Liver (tissue), 9 donors: ENCODE results near the gene TMEM120A. TPM values are rescaled to one million over a fixed set of nuclear protein-coding genes. Genes with fewer than 3 reads are reported as not detected.
A peak's percentile ranks its signal among the peaks of the same experiment; 100 is the strongest.

Experiments used
- DNase-seq: peaks from one replicate; pipeline ENCODE4 v3.0.0-alpha.2; 2017; ENCODE audit warnings: low spot score
- H3K27ac ChIP-seq, 2 donors: one replicate each; pipeline ENCODE4 v1.7.0; 2013; ENCODE audit warnings: inconsistent platforms in 2 of 2, low read length in 2 of 2, control low read depth in 1 of 2, low read depth in 1 of 2, mild to moderate bottlenecking in 1 of 2
- H3K27me3 ChIP-seq, 4 donors: one replicate each; pipeline versions ENCODE4 v1.6.1 to v1.7.0; 2013; ENCODE audit warnings: low read length in 3 of 4, inconsistent platforms in 1 of 4, mild to moderate bottlenecking in 1 of 4, moderate library complexity in 1 of 4; ENCODE audit not compliant: control insufficient read depth in 4 of 4, insufficient read depth in 4 of 4
- H3K36me3 ChIP-seq, 4 donors: one replicate each; pipeline versions ENCODE4 v1.6.1 to v1.7.0; 2013; ENCODE audit warnings: low read length in 3 of 4, mild to moderate bottlenecking in 3 of 4, low read depth in 1 of 4, moderate library complexity in 1 of 4; ENCODE audit not compliant: control insufficient read depth in 4 of 4, insufficient read depth in 3 of 4
- H3K4me1 ChIP-seq, 4 donors: one replicate each; pipeline versions ENCODE4 v1.6.1 to v1.7.0; 2013; ENCODE audit warnings: low read length in 3 of 4, mild to moderate bottlenecking in 3 of 4, moderate library complexity in 1 of 4; ENCODE audit not compliant: control insufficient read depth in 4 of 4, insufficient read depth in 4 of 4
- H3K4me3 ChIP-seq, 3 donors: one replicate each; pipeline versions ENCODE4 v1.6.1 to v1.7.0; 2013; ENCODE audit warnings: low read length in 3 of 3, control low read depth in 1 of 3, low read depth in 1 of 3, mild to moderate bottlenecking in 1 of 3
- H3K9ac ChIP-seq, 2 donors: one replicate each; pipeline ENCODE4 v1.7.0; 2013; ENCODE audit warnings: low read length in 2 of 2, mild to moderate bottlenecking in 2 of 2, moderate library complexity in 2 of 2, control low read depth in 1 of 2, low read depth in 1 of 2
- H3K9me3 ChIP-seq, 4 donors: one replicate each; pipeline versions ENCODE4 v1.6.1 to v1.7.0; 2013; ENCODE audit warnings: low read length in 3 of 4; ENCODE audit not compliant: control insufficient read depth in 4 of 4
- CTCF ChIP-seq: fragments of 150-350 bp; IDR thresholded peaks from 2 replicates; pipeline ENCODE4 v1.5.1; 2017; ENCODE audit warnings: improper control_type of control experiment, low read depth, low read length; ENCODE audit not compliant: missing input control
- EGR1 ChIP-seq, 2 donors: IDR thresholded peaks; 2 replicates each; pipeline ENCODE4 v1.6.1; 2016 to 2018; ENCODE audit warnings: antibody characterized with exemption in 2 of 2, low read depth in 2 of 2
- FOXA1 ChIP-seq: IDR thresholded peaks from 2 replicates; pipeline ENCODE4 v1.6.1; 2016; ENCODE audit warnings: antibody characterized with exemption
- GABPA ChIP-seq, 2 donors: IDR thresholded peaks in 1 of 2; conservative IDR thresholded peaks in 1 of 2; 2 replicates each; pipeline ENCODE4 v1.6.1; 2016; ENCODE audit warnings: antibody characterized with exemption in 2 of 2, mild to moderate bottlenecking in 1 of 2, moderate library complexity in 1 of 2
- HNF4A ChIP-seq, 2 donors: conservative IDR thresholded peaks; 2 replicates each; pipeline ENCODE4 v1.6.1; 2016; ENCODE audit warnings: antibody characterized with exemption in 2 of 2, mild to moderate bottlenecking in 2 of 2
- HNF4G ChIP-seq: IDR thresholded peaks from 2 replicates; pipeline ENCODE4 v1.6.1; 2016; ENCODE audit warnings: antibody characterized with exemption
- JUND ChIP-seq, 2 donors: IDR thresholded peaks; 2 replicates each; pipeline ENCODE4 v1.6.1; 2016; ENCODE audit warnings: antibody characterized with exemption in 2 of 2
- RAD21 ChIP-seq, 2 donors: IDR thresholded peaks; 2 replicates each; pipeline ENCODE4 v1.6.1; 2016; ENCODE audit warnings: antibody characterized with exemption in 2 of 2, mild to moderate bottlenecking in 2 of 2
- RXRA ChIP-seq, 2 donors: IDR thresholded peaks; 2 replicates each; pipeline ENCODE4 v1.6.1; 2017 to 2018; ENCODE audit warnings: antibody characterized with exemption in 2 of 2, mild to moderate bottlenecking in 1 of 2
- SP1 ChIP-seq: IDR thresholded peaks from 2 replicates; pipeline ENCODE4 v1.6.1; 2018; ENCODE audit warnings: antibody characterized with exemption, mild to moderate bottlenecking
- TAF1 ChIP-seq: conservative IDR thresholded peaks from 2 replicates; pipeline ENCODE4 v1.6.1; 2016; ENCODE audit warnings: antibody characterized with exemption, mild to moderate bottlenecking
- YY1 ChIP-seq: IDR thresholded peaks from 2 replicates; pipeline ENCODE4 v1.6.1; 2016; ENCODE audit warnings: antibody characterized with exemption, mild to moderate bottlenecking
- ZBTB33 ChIP-seq: IDR thresholded peaks from 2 replicates; pipeline ENCODE4 v1.6.1; 2016; ENCODE audit warnings: antibody characterized with exemption
- WGBS: extraction: QIAGEN DNeasy Blood & Tissue Kit; methylation state at CpG from one replicate; pipeline ENCODE4 v1.1.7; 2013; 5-methylcytosine and 5-hydroxymethylcytosine counted together
- polyA plus RNA-seq, 2 donors: library from polyadenylated mRNA; stranded (reverse) in 1 of 2; unstranded in 1 of 2; fragments of 200-250 nt in 1 of 2; fragments of >200 nt in 1 of 2; fragmentation: Nextera tagmentation in 1 of 2; extraction: Ambion mirVana in 1 of 2; gene quantifications; one replicate each; pipeline versions ENCODE4 v1.2.1 to v1.2.3, GENCODE V29; 2013 to 2015
- total RNA-seq, 2 donors: library from RNA; depleted of rRNA; stranded (reverse); fragments of >200 nt; gene quantifications; one replicate each; pipeline ENCODE4 v1.2.3, GENCODE V29; 2014
- TF ChIP-seq, protein P1 (sequence below): IDR thresholded peaks from 2 replicates; pipeline ENCODE4 v1.6.1; 2016; ENCODE audit warnings: antibody characterized with exemption
- TF ChIP-seq, protein P2 (sequence below): IDR thresholded peaks from 2 replicates; pipeline ENCODE4 v1.6.1; 2016; ENCODE audit warnings: antibody characterized with exemption
- donor health status: healthy.
- donor health status: healthy.
- donor health status: healthy.
- donor health status: healthy.
- donor health status: healthy.

Gene TMEM120A
- total and polyA plus RNA-seq, 4 donors = 18.7 to 73.9 (median 32.1) TPM

DNA sequence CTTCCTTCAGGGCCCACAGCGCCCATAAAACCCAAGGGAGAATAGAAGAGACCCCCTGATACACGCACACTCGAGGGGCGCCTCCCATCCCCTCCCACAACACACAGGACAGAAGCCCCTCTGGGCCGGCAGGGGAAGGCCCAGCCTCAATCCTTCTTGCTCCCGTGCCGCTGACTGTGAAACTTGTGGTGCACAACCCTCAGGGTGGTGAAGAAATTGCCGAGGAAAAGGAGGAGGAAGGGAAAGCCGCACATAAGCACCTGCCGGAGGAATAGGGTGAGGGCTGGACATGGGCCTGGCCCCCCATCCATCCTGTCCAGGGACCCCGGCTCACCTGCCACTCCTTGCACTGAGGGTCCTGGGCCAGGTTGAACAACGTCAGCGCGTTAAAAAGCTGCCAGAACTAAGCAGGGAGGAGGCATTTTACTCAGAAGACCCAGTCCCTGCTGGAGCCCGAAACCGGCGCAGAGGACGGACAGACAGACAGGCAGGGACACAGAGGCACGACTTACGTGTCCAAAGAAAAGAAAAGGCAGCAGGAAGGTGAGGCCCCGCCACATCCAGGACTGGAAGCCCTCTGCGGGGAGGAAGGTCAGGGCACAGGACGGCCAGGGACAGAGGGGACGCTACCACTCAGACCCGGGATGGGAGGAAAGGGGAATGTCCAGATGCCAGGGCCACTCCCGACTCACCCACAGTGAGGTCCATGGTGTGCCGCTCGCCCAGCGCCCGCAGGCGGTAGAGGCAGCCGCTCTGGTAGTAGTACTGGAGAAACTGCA lies 7.2 kb downstream of the TMEM120A start:
- H3K36me3 ChIP-seq = peaks cover 19 to 52% (median 31%) of the 10 kb centered on the region in 4 donors

GRCh38 chr7:75986147-75986781 lies 8.1 kb downstream of the TMEM120A start:
- Histone ChIP-seq H3K36me3 (peaks cover 29 to 61% (median 36%) of the 10 kb centered on the region in 4 donors), H3K27me3 (no peaks in the 10 kb centered on the region), H3K4me1 (peaks cover 6 to 45% (median 19%) of the 10 kb centered on the region in 4 donors), H3K4me3 (no peak overlapping the region), H3K9ac (no peak overlapping the region), H3K27ac (peak overlapping the region in 1 of 2 donors; percentile 12), H3K9me3 (no peaks in the 10 kb centered on the region)
- DNase-seq = no peak
- whole genome bisulfite sequencing = 71% methylated on average over 20 of the region's 20 CpGs
- TF ChIP-seq HNF4A (conservative IDR thresholded peaks at IDR 0.05) (no peak), YY1 (no peak), ZBTB33 (no peak), CTCF (no peak), RAD21 (IDR thresholded peaks at IDR 0.05) (no peak), GABPA (IDR thresholded peaks at IDR 0.05 in 1 of 2, conservative IDR thresholded peaks at IDR 0.05 in 1 of 2) (no peak), RXRA (IDR thresholded peaks at IDR 0.05) (no peak), EGR1 (IDR thresholded peaks at IDR 0.05; ENCODE audit: low read depth in 2 of 2) (no peak), FOXA1 (no peak), TAF1 (no peak), JUND (IDR thresholded peaks at IDR 0.05) (no peak), SP1 (no peak)
- TF ChIP-seq, protein P1, sequence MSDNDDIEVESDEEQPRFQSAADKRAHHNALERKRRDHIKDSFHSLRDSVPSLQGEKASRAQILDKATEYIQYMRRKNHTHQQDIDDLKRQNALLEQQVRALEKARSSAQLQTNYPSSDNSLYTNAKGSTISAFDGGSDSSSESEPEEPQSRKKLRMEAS = no peak
- TF ChIP-seq, protein P2, sequence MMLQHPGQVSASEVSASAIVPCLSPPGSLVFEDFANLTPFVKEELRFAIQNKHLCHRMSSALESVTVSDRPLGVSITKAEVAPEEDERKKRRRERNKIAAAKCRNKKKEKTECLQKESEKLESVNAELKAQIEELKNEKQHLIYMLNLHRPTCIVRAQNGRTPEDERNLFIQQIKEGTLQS = no peak

More for the DNA sequence above, 7.2 kb downstream of the TMEM120A start:
- no peak for DNase-seq
- Histone ChIP-seq H3K4me3 (no peak overlapping the region), H3K4me1 (peaks cover 6 to 50% (median 20%) of the 10 kb centered on the region in 4 donors), H3K9me3 (no peaks in the 10 kb centered on the region), H3K27me3 (no peaks in the 10 kb centered on the region), H3K9ac (no peak overlapping the region), H3K27ac (peak overlapping the region in 1 of 2 donors; percentile 28)
- TF ChIP-seq YY1 (no peak), ZBTB33 (no peak), TAF1 (no peak), HNF4G (no peak), RAD21 (IDR thresholded peaks at IDR 0.05) (no peak), GABPA (IDR thresholded peaks at IDR 0.05 in 1 of 2, conservative IDR thresholded peaks at IDR 0.05 in 1 of 2) (no peak), EGR1 (IDR thresholded peaks at IDR 0.05; ENCODE audit: low read depth in 2 of 2) (no peak), JUND (IDR thresholded peaks at IDR 0.05) (no peak)
- TF ChIP-seq, protein P2 = no peak
- 92% methylated on average over 32 of the region's 32 CpGs for WGBS
